ENCODE results near the gene BMERB1. TPM values are rescaled to one million over a fixed set of nuclear protein-coding genes. Genes with fewer than 3 reads are reported as not detected.

Gene BMERB1
- total RNA-seq, 1 donor from 2014 or later = 20.1 TPM

GRCh38 chr16:15533386-15533785 is 99.0 kb downstream of the BMERB1 start:
- no peak overlapping the region for H3K27ac ChIP-seq (ENCODE audit: low read depth, low read length)
- DNase-seq (ENCODE audit: low read depth) = no peak
- H3K27me3 Mint-ChIP-seq (ENCODE audit: low read depth, unreplicated experiment) = peaks cover 4% of the 10 kb centered on the region
- H3K27me3 ChIP-seq (ENCODE audit: insufficient read depth, low read length) = no peaks in the 10 kb centered on the region
- H3K9me3 ChIP-seq (ENCODE audit: insufficient read depth, low read depth, low read length) = no peaks in the 10 kb centered on the region
- H4K20me1 ChIP-seq (ENCODE audit: insufficient read depth, low read length) = peaks cover 11% of the 10 kb centered on the region
- FAIRE-seq = no peak
- H3K9ac ChIP-seq (ENCODE audit: low read length) = no peak overlapping the region
- peaks cover 23% of the 10 kb centered on the region for H3K36me3 Mint-ChIP-seq (ENCODE audit: low read depth, unreplicated experiment)
- no peak overlapping the region for H3K4me3 ChIP-seq (ENCODE audit: insufficient read depth, low read depth, low read length)
- H3K9me3 Mint-ChIP-seq (ENCODE audit: unreplicated experiment) = peaks cover 4% of the 10 kb centered on the region
- TF ChIP-seq, protein P1, sequence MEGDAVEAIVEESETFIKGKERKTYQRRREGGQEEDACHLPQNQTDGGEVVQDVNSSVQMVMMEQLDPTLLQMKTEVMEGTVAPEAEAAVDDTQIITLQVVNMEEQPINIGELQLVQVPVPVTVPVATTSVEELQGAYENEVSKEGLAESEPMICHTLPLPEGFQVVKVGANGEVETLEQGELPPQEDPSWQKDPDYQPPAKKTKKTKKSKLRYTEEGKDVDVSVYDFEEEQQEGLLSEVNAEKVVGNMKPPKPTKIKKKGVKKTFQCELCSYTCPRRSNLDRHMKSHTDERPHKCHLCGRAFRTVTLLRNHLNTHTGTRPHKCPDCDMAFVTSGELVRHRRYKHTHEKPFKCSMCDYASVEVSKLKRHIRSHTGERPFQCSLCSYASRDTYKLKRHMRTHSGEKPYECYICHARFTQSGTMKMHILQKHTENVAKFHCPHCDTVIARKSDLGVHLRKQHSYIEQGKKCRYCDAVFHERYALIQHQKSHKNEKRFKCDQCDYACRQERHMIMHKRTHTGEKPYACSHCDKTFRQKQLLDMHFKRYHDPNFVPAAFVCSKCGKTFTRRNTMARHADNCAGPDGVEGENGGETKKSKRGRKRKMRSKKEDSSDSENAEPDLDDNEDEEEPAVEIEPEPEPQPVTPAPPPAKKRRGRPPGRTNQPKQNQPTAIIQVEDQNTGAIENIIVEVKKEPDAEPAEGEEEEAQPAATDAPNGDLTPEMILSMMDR (IDR thresholded peaks at IDR 0.05; ENCODE audit: insufficient read depth, low read depth, low read length) = no peak
- no peak for TF ChIP-seq EZH2 (IDR thresholded peaks at IDR 0.05; ENCODE audit: insufficient read depth, low read length)
- H2AFZ ChIP-seq (ENCODE audit: low read depth, low read length) = no peak overlapping the region
- H3K36me3 ChIP-seq (ENCODE audit: insufficient read depth, low read length) = no peaks in the 10 kb centered on the region
- no peaks in the 10 kb centered on the region for H3K79me2 ChIP-seq (ENCODE audit: insufficient read depth, low read length)
- H3K27ac Mint-ChIP-seq (ENCODE audit: unreplicated experiment) = no peak overlapping the region
- H3K4me1 ChIP-seq (ENCODE audit: insufficient read depth, low read length) = no peaks in the 10 kb centered on the region
- H3K4me2 ChIP-seq (ENCODE audit: low read length) = no peak overlapping the region
- no peaks in the 10 kb centered on the region for H3K4me1 Mint-ChIP-seq (ENCODE audit: low read depth, unreplicated experiment)
- no peak overlapping the region for H3K4me3 Mint-ChIP-seq (ENCODE audit: unreplicated experiment)

DNA sequence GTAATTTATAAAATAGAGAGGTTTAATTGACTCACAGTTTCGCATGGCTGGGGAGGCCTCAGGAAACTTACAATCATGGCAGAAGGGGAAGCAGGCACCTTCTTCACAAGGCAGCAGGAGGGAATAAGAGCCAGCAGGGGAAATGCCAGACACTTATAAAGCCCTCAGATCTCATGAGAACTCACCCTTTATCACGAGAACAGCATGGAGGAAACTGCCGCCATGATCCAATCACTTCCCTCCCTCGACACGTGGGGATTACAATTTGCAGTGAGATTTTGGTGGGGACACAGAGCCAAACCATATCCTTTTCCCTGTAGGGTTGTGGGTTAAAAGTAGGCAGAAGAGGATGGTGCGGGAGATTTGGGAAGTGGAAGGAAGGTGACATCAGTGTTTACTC is 101.4 kb downstream of the BMERB1 start:
- H3K27ac ChIP-seq (ENCODE audit: low read depth, low read length) = no peak overlapping the region
- no peaks in the 10 kb centered on the region for H3K27me3 ChIP-seq (ENCODE audit: insufficient read depth, low read length)
- H3K4me2 ChIP-seq (ENCODE audit: low read length) = no peak overlapping the region
- no peak overlapping the region for H3K9ac ChIP-seq (ENCODE audit: low read length)
- H3K4me3 ChIP-seq (ENCODE audit: insufficient read depth, low read depth, low read length) = no peak overlapping the region
- no peaks in the 10 kb centered on the region for H3K36me3 ChIP-seq (ENCODE audit: insufficient read depth, low read length)
- H3K4me1 ChIP-seq (ENCODE audit: insufficient read depth, low read length) = no peaks in the 10 kb centered on the region
- Mint-ChIP-seq H3K4me1 (ENCODE audit: low read depth, unreplicated experiment) (no peaks in the 10 kb centered on the region), H3K9me3 (ENCODE audit: unreplicated experiment) (peaks cover 2% of the 10 kb centered on the region), H3K27ac (ENCODE audit: unreplicated experiment) (no peak overlapping the region), H3K27me3 (ENCODE audit: low read depth, unreplicated experiment) (peaks cover 4% of the 10 kb centered on the region), H3K36me3 (ENCODE audit: low read depth, unreplicated experiment) (peaks cover 17% of the 10 kb centered on the region), H3K4me3 (ENCODE audit: unreplicated experiment) (no peak overlapping the region)
- no peak for FAIRE-seq
- H3K9me3 ChIP-seq (ENCODE audit: insufficient read depth, low read depth, low read length) = no peaks in the 10 kb centered on the region
- DNase-seq (ENCODE audit: low read depth) = no peak
- H3K79me2 ChIP-seq (ENCODE audit: insufficient read depth, low read length) = no peaks in the 10 kb centered on the region
- TF ChIP-seq, protein P1 (IDR thresholded peaks at IDR 0.05; ENCODE audit: insufficient read depth, low read depth, low read length) = no peak
- no peak for TF ChIP-seq EZH2 (IDR thresholded peaks at IDR 0.05; ENCODE audit: insufficient read depth, low read length)
- H4K20me1 ChIP-seq (ENCODE audit: insufficient read depth, low read length) = peaks cover 15% of the 10 kb centered on the region
- H2AFZ ChIP-seq (ENCODE audit: low read depth, low read length) = no peak overlapping the region

- H3K4me1 Mint-ChIP-seq (ENCODE audit: low read depth, unreplicated experiment) = no peaks in the 10 kb centered on the region
- no peak overlapping the region for H3K4me3 ChIP-seq (ENCODE audit: insufficient read depth, low read depth, low read length)
- FAIRE-seq (no peak), DNase-seq (ENCODE audit: low read depth) (no peak)
- no peak overlapping the region for H3K27ac Mint-ChIP-seq (ENCODE audit: unreplicated experiment)
- H3K79me2 ChIP-seq (ENCODE audit: insufficient read depth, low read length) = no peaks in the 10 kb centered on the region
- peaks cover 2% of the 10 kb centered on the region for H3K9me3 Mint-ChIP-seq (ENCODE audit: unreplicated experiment)
- peaks cover 17% of the 10 kb centered on the region for H3K36me3 Mint-ChIP-seq (ENCODE audit: low read depth, unreplicated experiment)
- no peak for TF ChIP-seq EZH2 (IDR thresholded peaks at IDR 0.05; ENCODE audit: insufficient read depth, low read length)
- TF ChIP-seq, protein P1 (IDR thresholded peaks at IDR 0.05; ENCODE audit: insufficient read depth, low read depth, low read length) = no peak
- H3K4me3 Mint-ChIP-seq (ENCODE audit: unreplicated experiment) = no peak overlapping the region
- H3K4me2 ChIP-seq (ENCODE audit: low read length) = no peak overlapping the region
- H3K9me3 ChIP-seq (ENCODE audit: insufficient read depth, low read depth, low read length) = no peaks in the 10 kb centered on the region
- no peak overlapping the region for H2AFZ ChIP-seq (ENCODE audit: low read depth, low read length)
- H3K27ac ChIP-seq (ENCODE audit: low read depth, low read length) = no peak overlapping the region
- H3K27me3 Mint-ChIP-seq (ENCODE audit: low read depth, unreplicated experiment) = peaks cover 2% of the 10 kb centered on the region
- H4K20me1 ChIP-seq (ENCODE audit: insufficient read depth, low read length) = peaks cover 15% of the 10 kb centered on the region
- H3K27me3 ChIP-seq (ENCODE audit: insufficient read depth, low read length) = no peaks in the 10 kb centered on the region
- H3K4me1 ChIP-seq (ENCODE audit: insufficient read depth, low read length) = no peaks in the 10 kb centered on the region
- H3K9ac ChIP-seq (ENCODE audit: low read length) = no peak overlapping the region
- no peaks in the 10 kb centered on the region for H3K36me3 ChIP-seq (ENCODE audit: insufficient read depth, low read length)
Observed at GRCh38 chr16:15536843-15537242, 102.5 kb downstream of the BMERB1 start.

Data from astrocyte (in vitro differentiated cells and primary cell).